Lower lobe of right lung (tissue), 2 donors: ENCODE measurements around the gene KLF9. TPM values are rescaled to one million over a fixed set of nuclear protein-coding genes. Genes with fewer than 3 reads are reported as not detected.

Experiments
- ATAC-seq, 2 donors: fragments of 200-7000 bp; cut with Tn5 transposase; one replicate each; pipeline ENCODE4 v1.9.1; 2020 to 2022; ENCODE audit warnings: mild to moderate bottlenecking in 2 of 2, moderate library complexity in 2 of 2
- DNase-seq: peaks from one replicate; pipeline ENCODE4 v3.0.0-alpha.2; 2020
- H3K27ac ChIP-seq: fragments of 200-600 bp; one replicate; pipeline ENCODE4 v1.8.0; 2022
- H3K27me3 ChIP-seq: fragments of 200-600 bp; one replicate; pipeline ENCODE4 v1.8.0; 2022; ENCODE audit warnings: low read depth
- H3K36me3 ChIP-seq: fragments of 200-600 bp; one replicate; pipeline ENCODE4 v1.8.0; 2022; ENCODE audit warnings: mild to moderate bottlenecking
- H3K4me1 ChIP-seq: fragments of 200-600 bp; one replicate; pipeline ENCODE4 v1.8.0; 2022
- H3K4me3 ChIP-seq: fragments of 200-600 bp; one replicate; pipeline ENCODE4 v1.8.0; 2022; ENCODE audit warnings: mild to moderate bottlenecking
- H3K9me3 ChIP-seq: fragments of 200-600 bp; one replicate; pipeline ENCODE4 v1.8.0; 2022
- CTCF ChIP-seq: fragments of 200-600 bp; IDR thresholded peaks from one replicate; pipeline ENCODE4 v1.8.0; 2022; ENCODE audit warnings: antibody characterized with exemption, mild to moderate bottlenecking
- intact Hi-C: fragments of 100-400 bp; cut with DNase I; formaldehyde crosslinking; loops from one replicate; pipeline ENCODE4 v1.11.0; 2022
- total RNA-seq: library from RNA; stranded (reverse); fragmentation: NEBNext Ultra II Directional; extraction: Animal tissue kit (Norgen Biotek cat#: 25700); gene quantifications from one replicate; pipeline ENCODE4 v1.2.1, GENCODE V29; 2021
- donor health status: DM: no; HTN: yes; CAD: no; lungs with severe emphysema.

KLF9 gene
- total RNA-seq, 1 donor from 2014 or later, result 76.9 TPM

DNA sequence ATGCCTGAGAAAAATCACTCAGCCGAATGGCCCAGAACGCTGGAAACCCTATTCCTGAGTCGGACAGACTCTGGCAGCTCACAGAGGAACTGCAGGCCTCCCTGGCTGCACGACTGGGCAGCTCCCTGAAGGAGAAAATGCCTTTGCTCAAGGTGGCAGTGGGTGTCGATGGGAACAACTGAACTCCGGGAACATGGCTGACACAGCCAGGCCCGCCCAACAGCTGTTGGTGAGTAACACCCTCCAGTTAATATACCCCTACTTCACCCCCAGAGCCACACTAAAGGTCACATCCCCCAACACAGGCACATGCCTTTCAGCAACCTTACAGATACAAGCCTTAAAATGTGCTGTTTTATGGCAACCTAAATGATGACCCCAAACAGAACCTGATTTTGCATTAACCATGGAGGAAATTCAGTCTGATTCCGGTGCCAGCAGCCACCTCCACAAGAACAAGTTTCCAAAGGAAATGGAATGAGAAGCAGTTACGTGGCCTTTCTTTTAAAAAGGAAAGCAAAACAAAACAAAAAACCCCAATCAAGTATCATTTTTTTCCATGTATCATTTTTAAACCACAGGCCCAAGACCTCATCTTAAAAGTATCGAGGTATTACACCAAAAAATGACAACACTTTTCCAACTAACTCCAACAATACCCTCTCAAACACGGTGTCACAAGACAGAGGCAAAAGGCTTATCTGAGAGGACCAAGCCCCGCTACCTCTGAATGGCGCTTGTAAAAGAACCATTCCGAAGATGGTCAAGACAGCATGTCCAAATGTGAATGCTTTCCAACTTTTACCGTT, 3.1 kb downstream of the KLF9 start:
- TF ChIP-seq CTCF, result no peak
- Histone ChIP-seq H3K36me3 (peaks cover 9% of the 10 kb centered on the region), H3K4me3 (peak overlapping the region; percentile 75), H3K27me3 (no peaks in the 10 kb centered on the region), H3K4me1 (peaks cover 63% of the 10 kb centered on the region), H3K9me3 (no peaks in the 10 kb centered on the region), H3K27ac (peak overlapping the region; percentile 100)
- DNase-seq, result peak; percentile 59
- ATAC-seq, result peak in 1 of 2 donors; percentile 4
- intact Hi-C loops, result loop anchor here (10.0 kb wide), 1 partner anchor 63 kb away; no protein-coding TSS in a partner anchor

DNA sequence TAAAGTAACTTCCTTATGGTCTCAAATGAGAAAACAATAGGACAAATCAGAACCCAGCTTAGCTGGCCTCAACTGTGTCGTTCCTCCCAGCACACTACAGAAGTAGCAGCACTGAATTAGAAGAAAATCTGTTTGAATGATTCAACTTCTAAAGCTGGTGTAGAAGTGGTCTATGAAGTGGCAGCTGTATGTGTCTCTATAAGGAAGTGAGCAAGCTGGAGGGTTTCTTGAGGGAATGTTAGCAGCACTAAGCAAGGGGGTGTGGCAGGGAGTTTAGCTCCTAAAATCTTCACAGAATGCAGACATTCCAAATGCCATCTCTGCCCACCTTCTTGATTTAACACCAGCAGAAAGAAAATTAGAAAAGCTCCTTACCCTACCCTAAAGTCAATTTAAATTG, 4.1 kb downstream of the KLF9 start:
- H3K4me3 ChIP-seq, result peak overlapping the region; percentile 75
- H3K27me3 ChIP-seq, result no peaks in the 10 kb centered on the region
- no peak for TF ChIP-seq CTCF
- intact Hi-C loops, result loop anchor here (10.0 kb wide), 1 partner anchor 64 kb away; no protein-coding TSS in a partner anchor
- ATAC-seq, result no peak
- H3K36me3 ChIP-seq, result peaks cover 9% of the 10 kb centered on the region
- H3K4me1 ChIP-seq, result peaks cover 63% of the 10 kb centered on the region
- H3K27ac ChIP-seq, result peak overlapping the region; percentile 100
- no peaks in the 10 kb centered on the region for H3K9me3 ChIP-seq
- DNase-seq, result no peak

- Histone ChIP-seq H3K36me3 (peaks cover 9% of the 10 kb centered on the region), H3K27me3 (no peaks in the 10 kb centered on the region), H3K4me3 (peak overlapping the region; percentile 75), H3K9me3 (no peaks in the 10 kb centered on the region), H3K27ac (peak overlapping the region; percentile 100), H3K4me1 (peaks cover 63% of the 10 kb centered on the region)
- DNase-seq (no peak), ATAC-seq (no peak)
- intact Hi-C loops, result loop anchor here (10.0 kb wide), 3 partner anchors 55 to 195 kb away; no protein-coding TSS in a partner anchor
- no peak for TF ChIP-seq CTCF
Measured at GRCh38 chr9:70409800-70410199, 4.7 kb downstream of the KLF9 start.

DNA sequence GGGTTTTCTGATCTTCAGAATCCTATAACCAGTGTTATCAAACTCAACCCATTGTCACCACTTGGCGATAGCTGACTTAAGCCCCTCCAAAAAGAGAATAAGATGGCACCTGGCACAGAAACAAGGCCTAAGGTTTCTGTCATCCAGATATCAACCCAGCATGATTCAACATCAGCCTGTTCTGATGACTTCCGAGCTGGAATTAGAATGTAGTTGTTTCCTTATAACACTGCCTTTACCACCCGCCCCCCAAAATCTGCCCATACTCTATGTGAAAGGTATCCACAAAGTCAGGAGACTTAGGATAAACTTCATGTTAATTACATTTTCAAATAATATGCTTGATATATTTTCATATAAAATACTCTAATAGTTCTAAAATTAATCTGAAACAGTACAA, 5.2 kb downstream of the KLF9 start:
- Histone ChIP-seq H3K4me3 (peak overlapping the region; percentile 75), H3K36me3 (peaks cover 9% of the 10 kb centered on the region), H3K27ac (no peak overlapping the region), H3K27me3 (no peaks in the 10 kb centered on the region), H3K9me3 (no peaks in the 10 kb centered on the region), H3K4me1 (peaks cover 66% of the 10 kb centered on the region)
- ATAC-seq (no peak), DNase-seq (no peak)
- TF ChIP-seq CTCF, result no peak
- intact Hi-C loops, result loop anchor here (10.0 kb wide), 2 partner anchors 54 to 196 kb away; no protein-coding TSS in a partner anchor

DNA sequence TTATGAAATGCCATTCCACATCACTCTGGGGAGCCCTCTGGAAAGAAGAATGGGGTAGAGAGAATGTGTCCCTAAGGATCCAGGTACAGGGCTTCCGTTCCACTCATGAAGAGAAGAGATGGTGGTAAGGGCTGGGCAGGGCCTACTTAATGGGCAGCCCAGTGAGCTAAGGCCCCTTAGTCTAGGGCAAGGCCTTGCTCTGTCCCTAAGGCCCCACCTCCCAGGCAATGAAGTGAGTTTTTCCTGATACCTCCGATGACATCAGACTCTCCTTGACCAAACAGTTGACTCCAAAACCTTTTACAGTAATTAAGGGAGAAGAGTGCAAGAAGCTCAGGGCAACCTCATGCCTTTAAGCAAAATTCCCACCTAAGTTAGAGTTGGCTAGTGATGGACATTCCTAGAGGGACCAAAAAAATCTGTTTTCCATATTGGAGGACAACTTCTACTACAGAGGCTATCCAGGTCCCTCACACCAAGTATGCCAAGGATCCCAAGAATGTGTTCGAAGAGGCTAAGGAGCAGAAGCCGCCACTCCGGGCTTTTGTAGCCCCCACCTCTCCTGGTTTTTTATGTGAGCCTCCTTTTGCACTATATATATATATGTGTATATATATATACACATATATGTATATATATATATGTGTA, 5.9 kb downstream of the KLF9 start:
- H3K4me3 ChIP-seq, result peak overlapping the region; percentile 75
- ATAC-seq (no peak), DNase-seq (no peak)
- H3K27me3 ChIP-seq, result no peaks in the 10 kb centered on the region
- intact Hi-C loops, result loop anchor here (10.0 kb wide), 2 partner anchors 54 to 196 kb away; no protein-coding TSS in a partner anchor
- TF ChIP-seq CTCF, result no peak
- peaks cover 9% of the 10 kb centered on the region for H3K36me3 ChIP-seq
- no peaks in the 10 kb centered on the region for H3K9me3 ChIP-seq
- H3K27ac ChIP-seq, result peak overlapping the region; percentile 20
- peaks cover 73% of the 10 kb centered on the region for H3K4me1 ChIP-seq
